Measurements from ENCODE around the gene DEF6.
"Not testable (repeated sequence)": the region's sequence is repeated elsewhere in the genome, so short reads cannot be mapped to it uniquely, and the experiment has no call there.

- not testable (repeated sequence) for TF ChIP-seq CTCF (IDR thresholded peaks at IDR 0.05; ENCODE audit: control extremely low read depth in 1 of 3, insufficient read depth in 1 of 3, low read depth in 1 of 3, low read length in 3 of 3); SP2 (IDR thresholded peaks at IDR 0.05; ENCODE audit: low read length); POLR2AphosphoS5 (IDR thresholded peaks at IDR 0.05; ENCODE audit: low read depth, low read length); HDAC2 (IDR thresholded peaks at IDR 0.05; ENCODE audit: borderline replicate concordance in 1 of 2, low read depth in 2 of 2, low read length in 2 of 2); EZH2 (IDR thresholded peaks at IDR 0.05; ENCODE audit: low read depth, low read length, severe bottlenecking); CHD1 (IDR thresholded peaks at IDR 0.05; ENCODE audit: low read depth, low read length); BACH1 (IDR thresholded peaks at IDR 0.05; ENCODE audit: low read length); SIN3A (conservative IDR thresholded peaks at IDR 0.05 in 1 of 2, IDR thresholded peaks at IDR 0.05 in 1 of 2; ENCODE audit: low read depth in 1 of 2, low read length in 2 of 2)
These were observed 9.5 kb downstream of the DEF6 start for GRCh38 chr6:35307138-35307537.
